Keratinocyte (primary cell): ENCODE data around the gene DCHS2. TPM values are rescaled to one million over a fixed set of nuclear protein-coding genes. Genes with fewer than 3 reads are reported as not detected.

ENCODE experiments used
- DNase-seq: peaks from one replicate; pipeline ENCODE4 v3.0.0-alpha.2; 2011; ENCODE audit warnings: low read depth, missing footprints, low spot score
- FAIRE-seq: peaks from 2 replicates; lab custom pipeline; 2011; peaks lifted over from hg19 to GRCh38; lab: Jason Lieb, UNC
- H2AFZ ChIP-seq: 2 replicates; pipeline ENCODE4 v1.6.0; 2012; ENCODE audit warnings: low read length, control low read depth, inconsistent platforms; ENCODE audit not compliant: control insufficient read depth
- H3K27ac ChIP-seq: 2 replicates; pipeline ENCODE4 v1.5.1; 2011; ENCODE audit warnings: low read length; ENCODE audit not compliant: control insufficient read depth, insufficient read depth
- H3K27me3 ChIP-seq: 3 replicates; pipeline ENCODE4 v1.6.0; 2011; ENCODE audit warnings: low read length; ENCODE audit not compliant: control insufficient read depth, insufficient read depth; ENCODE audit errors: extremely low read depth
- H3K36me3 ChIP-seq, 2 experiments: 2 replicates in 1 of 2; 3 replicates in 1 of 2; pipeline ENCODE4 v1.5.1; 2011; ENCODE audit warnings: low read length in 2 of 2, mild to moderate bottlenecking in 1 of 2; ENCODE audit not compliant: control insufficient read depth in 2 of 2, insufficient read depth in 2 of 2; ENCODE audit errors: extremely low read depth in 1 of 2
- H3K4me1 ChIP-seq: 3 replicates; pipeline ENCODE4 v1.5.1; 2011; ENCODE audit warnings: low read length; ENCODE audit not compliant: control insufficient read depth, insufficient read depth; ENCODE audit errors: extremely low read depth
- H3K4me2 ChIP-seq: 3 replicates; pipeline ENCODE4 v1.6.0; 2011; ENCODE audit warnings: low read depth, low read length; ENCODE audit not compliant: control insufficient read depth, insufficient read depth; ENCODE audit errors: extremely low read depth
- H3K4me3 ChIP-seq, 3 experiments: fragments of 200-600 bp in 1 of 3; sonication (generic) in 1 of 3; 2 replicates in 2 of 3; 3 replicates in 1 of 3; pipeline ENCODE4 v1.5.1; 2011 to 2016; ENCODE audit warnings: low read length in 3 of 3, mild to moderate bottlenecking in 3 of 3, control low read depth in 2 of 3, inconsistent platforms in 1 of 3, low read depth in 1 of 3, mixed read lengths in 1 of 3, mixed run types in 1 of 3, moderate library complexity in 1 of 3; ENCODE audit not compliant: control insufficient read depth in 2 of 3, insufficient read depth in 2 of 3; ENCODE audit errors: extremely low read depth in 1 of 3
- H3K79me2 ChIP-seq: 2 replicates; pipeline ENCODE4 v1.6.0; 2012; ENCODE audit warnings: low read length; ENCODE audit not compliant: control insufficient read depth, insufficient read depth
- H3K9ac ChIP-seq: 3 replicates; pipeline ENCODE4 v1.6.0; 2011; ENCODE audit warnings: low read length; ENCODE audit not compliant: control insufficient read depth, insufficient read depth; ENCODE audit errors: extremely low read depth
- H3K9me1 ChIP-seq: 3 replicates; pipeline ENCODE4 v1.6.0; 2011; ENCODE audit warnings: low read length; ENCODE audit not compliant: control insufficient read depth, insufficient read depth; ENCODE audit errors: extremely low read depth
- H3K9me3 ChIP-seq: 2 replicates; pipeline ENCODE4 v1.5.1; 2012; ENCODE audit warnings: low read depth, low read length; ENCODE audit not compliant: control insufficient read depth
- H4K20me1 ChIP-seq: 3 replicates; pipeline ENCODE4 v1.6.0; 2011; ENCODE audit warnings: low read length; ENCODE audit not compliant: control insufficient read depth, insufficient read depth; ENCODE audit errors: extremely low read depth
- EZH2 ChIP-seq: IDR thresholded peaks from one replicate; pipeline ENCODE4 v1.6.1; 2012; ENCODE audit warnings: inconsistent platforms, mild to moderate bottlenecking, low read length, moderate library complexity
- dilution Hi-C: fragments of 300-500 bp; cut with MboI; formaldehyde crosslinking; loops from one replicate; pipeline ENCODE4 v1.7.0; 2020; ENCODE audit warnings: low sequenced_read_pairs; ENCODE audit not compliant: extremely low pct_ligation_motif_present
- polyA plus RNA-seq, 5 experiments: library from polyadenylated mRNA; depleted of rRNA in 3 of 5; stranded (reverse) in 3 of 5; stranded (forward) in 1 of 5; unstranded in 1 of 5; fragments of >200 nt; gene quantifications; 1 replicate in 1 of 5; 2 replicates in 3 of 5; 3 replicates in 1 of 5; pipeline versions ENCODE4 v1.2.1 to v1.2.3, GENCODE V29; 2011 to 2012; ENCODE audit warnings: missing spikeins in 2 of 5, low read depth in 1 of 5, low replicate concordance in 1 of 5
- TF ChIP-seq, protein P1 (sequence below), 3 experiments: IDR thresholded peaks in 1 of 3; conservative IDR thresholded peaks in 1 of 3; optimal IDR thresholded peaks in 1 of 3; 2 replicates in 2 of 3; 3 replicates in 1 of 3; pipeline versions ENCODE3 to v1.5.1; 2011; ENCODE audit warnings: low read length in 3 of 3, mild to moderate bottlenecking in 3 of 3, moderate library complexity in 2 of 3, control low read depth in 1 of 3, inconsistent platforms in 1 of 3; ENCODE audit not compliant: insufficient read depth in 2 of 3; ENCODE audit errors: extremely low read depth in 1 of 3

The DCHS2 gene
- polyA plus RNA-seq, 1 donor (not counting 4 experiments of a cell fraction or from before 2014, with no cell fraction given): 0.01 TPM

- DNase-seq: no peak
- FAIRE-seq: no peak
- no peaks in the 10 kb centered on the region for H3K79me2 ChIP-seq
- no peaks in the 10 kb centered on the region for H3K27me3 ChIP-seq
- H3K9me3 ChIP-seq: no peaks in the 10 kb centered on the region
- no peak overlapping the region for H2AFZ ChIP-seq
- dilution Hi-C loops: no loop called here
- no peak for TF ChIP-seq EZH2
- TF ChIP-seq, protein P1, sequence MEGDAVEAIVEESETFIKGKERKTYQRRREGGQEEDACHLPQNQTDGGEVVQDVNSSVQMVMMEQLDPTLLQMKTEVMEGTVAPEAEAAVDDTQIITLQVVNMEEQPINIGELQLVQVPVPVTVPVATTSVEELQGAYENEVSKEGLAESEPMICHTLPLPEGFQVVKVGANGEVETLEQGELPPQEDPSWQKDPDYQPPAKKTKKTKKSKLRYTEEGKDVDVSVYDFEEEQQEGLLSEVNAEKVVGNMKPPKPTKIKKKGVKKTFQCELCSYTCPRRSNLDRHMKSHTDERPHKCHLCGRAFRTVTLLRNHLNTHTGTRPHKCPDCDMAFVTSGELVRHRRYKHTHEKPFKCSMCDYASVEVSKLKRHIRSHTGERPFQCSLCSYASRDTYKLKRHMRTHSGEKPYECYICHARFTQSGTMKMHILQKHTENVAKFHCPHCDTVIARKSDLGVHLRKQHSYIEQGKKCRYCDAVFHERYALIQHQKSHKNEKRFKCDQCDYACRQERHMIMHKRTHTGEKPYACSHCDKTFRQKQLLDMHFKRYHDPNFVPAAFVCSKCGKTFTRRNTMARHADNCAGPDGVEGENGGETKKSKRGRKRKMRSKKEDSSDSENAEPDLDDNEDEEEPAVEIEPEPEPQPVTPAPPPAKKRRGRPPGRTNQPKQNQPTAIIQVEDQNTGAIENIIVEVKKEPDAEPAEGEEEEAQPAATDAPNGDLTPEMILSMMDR (optimal IDR thresholded peaks at IDR 0.05 in 1 of 3, IDR thresholded peaks at IDR 0.05 in 1 of 3, conservative IDR thresholded peaks at IDR 0.05 in 1 of 3; ENCODE audit: extremely low read depth in 1 of 3, insufficient read depth in 2 of 3, low read length in 3 of 3): peak in 2 of 3 experiments; percentile 9 to 18
- no peak overlapping the region for H3K4me3 ChIP-seq
- H3K4me2 ChIP-seq: no peak overlapping the region
- no peaks in the 10 kb centered on the region for H3K9me1 ChIP-seq
- no peak overlapping the region for H3K9ac ChIP-seq
- no peaks in the 10 kb centered on the region for H3K36me3 ChIP-seq
- no peaks in the 10 kb centered on the region for H3K4me1 ChIP-seq
- no peak overlapping the region for H3K27ac ChIP-seq
- H4K20me1 ChIP-seq: no peaks in the 10 kb centered on the region
Measured at GRCh38 chr4:154348657-154349056, 142.9 kb downstream of the DCHS2 start.

GRCh38 chr4:154345359-154345758 is 146.2 kb downstream of the DCHS2 start:
- H3K4me2 ChIP-seq: no peak overlapping the region
- H3K9me1 ChIP-seq: no peaks in the 10 kb centered on the region
- H3K27me3 ChIP-seq: no peaks in the 10 kb centered on the region
- H3K36me3 ChIP-seq: no peaks in the 10 kb centered on the region
- dilution Hi-C loops: no loop called here
- H3K79me2 ChIP-seq: no peaks in the 10 kb centered on the region
- H3K9me3 ChIP-seq: no peaks in the 10 kb centered on the region
- H3K4me1 ChIP-seq: no peaks in the 10 kb centered on the region
- H3K4me3 ChIP-seq: no peak overlapping the region
- no peak for TF ChIP-seq EZH2
- TF ChIP-seq, protein P1 (optimal IDR thresholded peaks at IDR 0.05 in 1 of 3, IDR thresholded peaks at IDR 0.05 in 1 of 3, conservative IDR thresholded peaks at IDR 0.05 in 1 of 3; ENCODE audit: extremely low read depth in 1 of 3, insufficient read depth in 2 of 3, low read length in 3 of 3): no peak
- no peaks in the 10 kb centered on the region for H4K20me1 ChIP-seq
- H3K27ac ChIP-seq: no peak overlapping the region
- H2AFZ ChIP-seq: no peak overlapping the region
- H3K9ac ChIP-seq: no peak overlapping the region
- no peak for DNase-seq
- no peak for FAIRE-seq
